ENCODE measurements around the gene PCK2.

DNA sequence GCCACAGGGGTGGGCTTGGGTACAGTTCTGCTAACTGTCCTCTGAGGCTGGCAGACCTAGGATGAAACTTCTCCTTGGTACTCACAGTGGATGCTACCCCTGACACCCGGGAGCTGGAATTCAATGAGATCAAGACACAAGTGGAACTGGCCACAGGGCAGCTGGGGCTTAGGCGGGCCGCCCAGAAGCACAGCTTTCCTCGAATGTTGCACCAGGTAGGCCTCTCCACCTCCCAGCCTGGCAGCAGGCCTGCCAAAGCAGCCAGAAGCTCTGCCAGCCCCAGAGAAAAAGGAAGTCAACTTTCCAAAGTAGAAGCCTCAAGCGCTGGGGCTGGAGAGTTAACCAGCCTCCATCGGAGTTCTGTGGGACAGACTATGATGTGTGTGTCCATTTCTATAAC lies 23.1 kb downstream of the PCK2 start:
- TF ChIP-seq, protein P1, sequence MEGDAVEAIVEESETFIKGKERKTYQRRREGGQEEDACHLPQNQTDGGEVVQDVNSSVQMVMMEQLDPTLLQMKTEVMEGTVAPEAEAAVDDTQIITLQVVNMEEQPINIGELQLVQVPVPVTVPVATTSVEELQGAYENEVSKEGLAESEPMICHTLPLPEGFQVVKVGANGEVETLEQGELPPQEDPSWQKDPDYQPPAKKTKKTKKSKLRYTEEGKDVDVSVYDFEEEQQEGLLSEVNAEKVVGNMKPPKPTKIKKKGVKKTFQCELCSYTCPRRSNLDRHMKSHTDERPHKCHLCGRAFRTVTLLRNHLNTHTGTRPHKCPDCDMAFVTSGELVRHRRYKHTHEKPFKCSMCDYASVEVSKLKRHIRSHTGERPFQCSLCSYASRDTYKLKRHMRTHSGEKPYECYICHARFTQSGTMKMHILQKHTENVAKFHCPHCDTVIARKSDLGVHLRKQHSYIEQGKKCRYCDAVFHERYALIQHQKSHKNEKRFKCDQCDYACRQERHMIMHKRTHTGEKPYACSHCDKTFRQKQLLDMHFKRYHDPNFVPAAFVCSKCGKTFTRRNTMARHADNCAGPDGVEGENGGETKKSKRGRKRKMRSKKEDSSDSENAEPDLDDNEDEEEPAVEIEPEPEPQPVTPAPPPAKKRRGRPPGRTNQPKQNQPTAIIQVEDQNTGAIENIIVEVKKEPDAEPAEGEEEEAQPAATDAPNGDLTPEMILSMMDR (IDR thresholded peaks at IDR 0.05), result no peak
- TF ChIP-seq POLR2A (IDR thresholded peaks at IDR 0.05), result no peak
